MM.1S (cell line): ENCODE measurements around the gene SLC41A2.

Source experiments
- EZH2 ChIP-seq: fragments of 300-600 bp; sonication (generic); optimal IDR thresholded peaks from 2 replicates; pipeline ENCODE3; 2017; ENCODE audit warnings: low read depth, mild to moderate bottlenecking, antibody characterized with exemption, low read length, mixed read lengths
- EZH2phosphoT487 ChIP-seq: fragments of 300-600 bp; sonication (generic); IDR thresholded peaks from 2 replicates; pipeline ENCODE4 v1.6.1; 2018; ENCODE audit warnings: antibody characterized with exemption, low read length
- TF ChIP-seq, protein P1 (sequence below): fragments of 300-600 bp; sonication (generic); IDR thresholded peaks from 2 replicates; pipeline ENCODE4 v1.5.1; 2016; ENCODE audit warnings: antibody characterized with exemption, low read length, mixed read lengths

DNA sequence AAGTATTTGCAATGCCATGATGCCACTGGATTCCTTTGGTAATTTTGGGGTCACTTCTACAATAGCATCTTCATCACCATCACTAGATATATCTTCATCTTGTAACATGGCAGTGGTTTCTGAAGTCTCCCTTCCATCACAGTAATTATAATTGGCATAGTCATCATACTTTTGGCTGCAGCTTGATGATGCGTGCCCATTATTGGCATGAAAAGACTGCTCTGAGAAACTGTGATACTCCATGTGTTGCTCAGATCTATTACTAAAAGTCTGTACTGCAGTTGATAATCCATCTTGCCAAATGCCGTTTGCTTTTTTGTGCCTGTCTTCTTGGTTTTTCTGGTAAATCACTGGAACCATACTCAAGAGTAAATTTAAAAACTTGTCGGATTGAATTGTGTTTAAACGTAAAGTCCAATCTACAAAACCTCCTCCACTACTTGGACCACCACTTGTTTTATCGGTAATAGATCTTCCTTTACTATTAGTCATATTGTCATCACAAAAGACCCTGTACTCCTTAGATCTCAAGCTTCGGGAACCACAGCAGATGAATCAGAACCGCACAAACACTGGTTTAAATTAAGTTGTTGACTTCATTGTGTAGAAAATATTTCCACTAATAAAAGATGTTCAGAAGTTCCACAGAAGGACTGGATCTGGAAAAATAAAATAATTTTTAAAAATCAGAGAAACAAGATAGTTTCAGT lies 29.9 kb downstream of the SLC41A2 start:
- TF ChIP-seq, protein P1, sequence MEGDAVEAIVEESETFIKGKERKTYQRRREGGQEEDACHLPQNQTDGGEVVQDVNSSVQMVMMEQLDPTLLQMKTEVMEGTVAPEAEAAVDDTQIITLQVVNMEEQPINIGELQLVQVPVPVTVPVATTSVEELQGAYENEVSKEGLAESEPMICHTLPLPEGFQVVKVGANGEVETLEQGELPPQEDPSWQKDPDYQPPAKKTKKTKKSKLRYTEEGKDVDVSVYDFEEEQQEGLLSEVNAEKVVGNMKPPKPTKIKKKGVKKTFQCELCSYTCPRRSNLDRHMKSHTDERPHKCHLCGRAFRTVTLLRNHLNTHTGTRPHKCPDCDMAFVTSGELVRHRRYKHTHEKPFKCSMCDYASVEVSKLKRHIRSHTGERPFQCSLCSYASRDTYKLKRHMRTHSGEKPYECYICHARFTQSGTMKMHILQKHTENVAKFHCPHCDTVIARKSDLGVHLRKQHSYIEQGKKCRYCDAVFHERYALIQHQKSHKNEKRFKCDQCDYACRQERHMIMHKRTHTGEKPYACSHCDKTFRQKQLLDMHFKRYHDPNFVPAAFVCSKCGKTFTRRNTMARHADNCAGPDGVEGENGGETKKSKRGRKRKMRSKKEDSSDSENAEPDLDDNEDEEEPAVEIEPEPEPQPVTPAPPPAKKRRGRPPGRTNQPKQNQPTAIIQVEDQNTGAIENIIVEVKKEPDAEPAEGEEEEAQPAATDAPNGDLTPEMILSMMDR = no peak
- TF ChIP-seq EZH2 (no peak), EZH2phosphoT487 (no peak)
